Neural crest cell (in vitro differentiated cells): Measurements from ENCODE around the gene NOL4L. TPM values are rescaled to one million over a fixed set of nuclear protein-coding genes. Genes with fewer than 3 reads are reported as not detected.

Experiments used
- DNase-seq: peaks from one replicate; pipeline ENCODE4 v3.0.0; 2021; ENCODE audit warnings: low read depth, mixed read lengths, low spot score
- H3K27ac Mint-ChIP-seq: one replicate; pipeline ENCODE4 v1.8.0; 2021; ENCODE audit warnings: mild to moderate bottlenecking, mixed read lengths; ENCODE audit not compliant: unreplicated experiment
- H3K27me3 Mint-ChIP-seq: 2 replicates; pipeline ENCODE4 v1.8.0; 2021; ENCODE audit warnings: low read depth, mild to moderate bottlenecking, mixed read lengths
- H3K36me3 Mint-ChIP-seq: 2 replicates; pipeline ENCODE4 v1.8.0; 2021; ENCODE audit warnings: low read depth, mild to moderate bottlenecking, mixed read lengths
- H3K4me1 Mint-ChIP-seq: 2 replicates; pipeline ENCODE4 v1.8.0; 2021; ENCODE audit warnings: mixed read lengths
- H3K4me3 Mint-ChIP-seq: one replicate; pipeline ENCODE4 v1.8.0; 2021; ENCODE audit warnings: mild to moderate bottlenecking, mixed read lengths
- H3K9me3 Mint-ChIP-seq: 2 replicates; pipeline ENCODE4 v1.8.0; 2021; ENCODE audit warnings: mixed read lengths
- total RNA-seq: library from RNA; stranded (reverse); gene quantifications from 2 replicates; pipeline ENCODE4 v1.2.1, GENCODE V29; 2021
- TF ChIP-seq, protein P1 (sequence below): fragments of 200-600 bp; sonication (generic); conservative IDR thresholded peaks from 2 replicates; pipeline ENCODE4 v1.5.0; 2021; ENCODE audit warnings: antibody characterized with exemption, mild to moderate bottlenecking

The NOL4L gene
- total RNA-seq, 1 donor from 2014 or later, result 52.3 TPM

DNA sequence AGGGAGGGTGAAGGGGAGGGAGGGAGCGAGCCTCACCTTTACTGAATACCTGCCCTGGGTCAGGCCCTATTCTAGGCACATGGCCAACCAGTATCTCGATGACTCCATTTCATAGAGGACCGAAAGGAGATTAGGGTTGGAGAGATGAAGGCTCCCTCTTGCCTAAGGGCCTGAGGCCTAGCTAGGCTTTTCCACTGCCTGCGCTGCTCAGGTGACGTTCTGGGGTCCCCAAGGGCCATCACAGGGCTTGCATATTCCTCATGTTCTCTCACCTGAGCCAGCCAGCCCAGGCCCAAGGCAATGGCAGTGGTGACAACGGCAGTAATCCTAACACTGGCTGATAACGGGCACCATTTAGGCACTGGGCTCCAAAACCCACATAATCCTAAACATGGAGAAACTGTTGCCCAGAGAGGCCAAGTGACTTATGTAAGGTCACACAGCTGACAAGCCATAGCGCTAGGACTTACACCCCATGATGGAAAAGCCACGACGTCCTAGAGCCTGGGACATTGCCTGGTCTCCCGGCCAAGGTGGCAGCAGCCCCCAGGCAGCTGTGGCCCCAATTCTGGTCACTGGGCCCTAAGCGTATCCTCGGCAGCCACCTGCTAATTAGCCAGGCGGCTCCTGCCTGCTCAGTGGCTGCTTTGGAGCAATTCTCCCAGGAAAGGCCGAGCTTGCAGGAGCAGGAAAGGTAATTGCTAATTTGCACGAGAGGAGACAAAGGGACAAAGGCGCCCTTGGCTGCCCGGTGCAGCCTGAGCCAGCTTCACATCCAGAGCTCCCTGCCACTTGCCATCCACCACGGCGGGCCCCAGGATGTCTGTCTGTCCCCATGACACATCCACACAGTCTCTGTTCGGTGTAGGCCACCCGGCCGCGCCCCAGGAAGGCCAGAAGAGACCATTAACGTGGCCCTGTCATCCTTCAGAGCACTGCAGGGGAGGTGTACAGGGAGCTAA lies 21.5 kb downstream of the NOL4L start:
- Mint-ChIP-seq H3K27me3 (no peaks in the 10 kb centered on the region), H3K9me3 (no peaks in the 10 kb centered on the region), H3K4me3 (no peak overlapping the region), H3K27ac (no peak overlapping the region), H3K4me1 (peaks cover 44% of the 10 kb centered on the region), H3K36me3 (no peaks in the 10 kb centered on the region)
- no peak for DNase-seq
- TF ChIP-seq, protein P1, sequence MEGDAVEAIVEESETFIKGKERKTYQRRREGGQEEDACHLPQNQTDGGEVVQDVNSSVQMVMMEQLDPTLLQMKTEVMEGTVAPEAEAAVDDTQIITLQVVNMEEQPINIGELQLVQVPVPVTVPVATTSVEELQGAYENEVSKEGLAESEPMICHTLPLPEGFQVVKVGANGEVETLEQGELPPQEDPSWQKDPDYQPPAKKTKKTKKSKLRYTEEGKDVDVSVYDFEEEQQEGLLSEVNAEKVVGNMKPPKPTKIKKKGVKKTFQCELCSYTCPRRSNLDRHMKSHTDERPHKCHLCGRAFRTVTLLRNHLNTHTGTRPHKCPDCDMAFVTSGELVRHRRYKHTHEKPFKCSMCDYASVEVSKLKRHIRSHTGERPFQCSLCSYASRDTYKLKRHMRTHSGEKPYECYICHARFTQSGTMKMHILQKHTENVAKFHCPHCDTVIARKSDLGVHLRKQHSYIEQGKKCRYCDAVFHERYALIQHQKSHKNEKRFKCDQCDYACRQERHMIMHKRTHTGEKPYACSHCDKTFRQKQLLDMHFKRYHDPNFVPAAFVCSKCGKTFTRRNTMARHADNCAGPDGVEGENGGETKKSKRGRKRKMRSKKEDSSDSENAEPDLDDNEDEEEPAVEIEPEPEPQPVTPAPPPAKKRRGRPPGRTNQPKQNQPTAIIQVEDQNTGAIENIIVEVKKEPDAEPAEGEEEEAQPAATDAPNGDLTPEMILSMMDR, result no peak

DNA sequence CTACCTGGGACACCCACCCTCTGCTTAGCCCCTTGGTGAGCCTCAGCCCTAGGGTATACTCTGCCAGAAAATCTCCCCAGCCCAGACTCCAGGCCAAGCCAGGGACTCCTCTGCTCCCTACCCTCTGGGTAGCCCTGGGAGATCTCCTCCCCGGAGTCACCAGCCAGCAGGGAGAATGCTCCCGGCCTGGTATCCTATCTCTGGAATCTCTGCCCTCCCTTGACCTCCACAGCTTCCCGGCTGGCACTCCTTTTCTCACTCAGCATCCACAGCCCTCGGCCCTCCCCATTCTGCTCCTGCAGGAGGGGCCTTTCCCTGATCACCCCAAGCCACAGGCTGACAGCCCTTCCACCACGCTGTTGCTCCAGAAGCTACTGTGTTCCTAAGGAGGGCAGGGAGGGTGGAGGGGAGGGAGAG lies 22.6 kb downstream of the NOL4L start:
- H3K4me3 Mint-ChIP-seq, result no peak overlapping the region
- H3K27ac Mint-ChIP-seq, result peak overlapping the region; percentile 24
- H3K9me3 Mint-ChIP-seq, result no peaks in the 10 kb centered on the region
- DNase-seq, result no peak
- H3K4me1 Mint-ChIP-seq, result peaks cover 47% of the 10 kb centered on the region
- TF ChIP-seq, protein P1, result no peak
- H3K27me3 Mint-ChIP-seq, result no peaks in the 10 kb centered on the region
- H3K36me3 Mint-ChIP-seq, result no peaks in the 10 kb centered on the region

DNA sequence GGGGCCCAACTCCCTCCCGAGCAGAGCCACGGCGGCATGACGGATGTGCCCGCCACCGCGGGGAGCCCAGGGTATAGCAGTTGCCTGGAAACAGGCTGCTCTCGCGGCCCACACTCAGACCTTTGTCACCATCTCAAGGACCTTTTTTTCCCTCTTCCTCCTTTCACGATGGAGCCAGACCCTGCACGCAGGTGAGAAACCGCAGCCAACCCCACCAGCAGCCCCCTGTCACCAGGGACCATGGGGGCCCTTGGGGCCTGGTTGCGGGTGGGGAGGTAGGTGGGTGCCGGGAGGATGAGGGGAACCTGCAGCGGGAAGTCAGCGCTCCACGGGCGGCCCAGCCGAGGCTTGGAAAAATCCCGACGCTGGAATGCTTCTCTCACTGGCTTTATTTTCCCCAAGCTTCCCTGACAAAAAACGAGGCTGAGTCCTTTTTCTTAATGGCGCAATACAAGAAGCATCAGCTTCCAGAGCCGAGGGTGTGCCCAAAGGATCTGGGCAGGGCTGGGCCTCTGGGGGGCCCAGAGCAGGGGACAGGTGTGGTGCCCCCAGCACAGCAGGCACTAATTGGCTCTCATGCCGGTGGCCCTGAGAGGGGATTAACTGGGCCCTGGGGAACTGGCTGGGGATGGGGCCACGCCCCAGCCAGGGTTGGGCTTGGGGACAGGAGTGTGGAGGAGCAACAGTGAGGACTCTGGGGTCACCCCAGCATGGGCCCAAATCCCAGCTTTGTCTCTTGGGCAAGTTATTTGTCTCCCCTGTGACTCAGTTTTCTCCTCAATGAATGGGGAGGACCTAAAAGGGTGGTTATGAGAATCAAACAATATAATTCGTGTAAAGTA lies 23.9 kb downstream of the NOL4L start:
- Mint-ChIP-seq H3K36me3 (no peaks in the 10 kb centered on the region), H3K27me3 (no peaks in the 10 kb centered on the region), H3K9me3 (no peaks in the 10 kb centered on the region), H3K27ac (no peak overlapping the region), H3K4me1 (peaks cover 53% of the 10 kb centered on the region), H3K4me3 (no peak overlapping the region)
- no peak for DNase-seq
- TF ChIP-seq, protein P1, result no peak

DNA sequence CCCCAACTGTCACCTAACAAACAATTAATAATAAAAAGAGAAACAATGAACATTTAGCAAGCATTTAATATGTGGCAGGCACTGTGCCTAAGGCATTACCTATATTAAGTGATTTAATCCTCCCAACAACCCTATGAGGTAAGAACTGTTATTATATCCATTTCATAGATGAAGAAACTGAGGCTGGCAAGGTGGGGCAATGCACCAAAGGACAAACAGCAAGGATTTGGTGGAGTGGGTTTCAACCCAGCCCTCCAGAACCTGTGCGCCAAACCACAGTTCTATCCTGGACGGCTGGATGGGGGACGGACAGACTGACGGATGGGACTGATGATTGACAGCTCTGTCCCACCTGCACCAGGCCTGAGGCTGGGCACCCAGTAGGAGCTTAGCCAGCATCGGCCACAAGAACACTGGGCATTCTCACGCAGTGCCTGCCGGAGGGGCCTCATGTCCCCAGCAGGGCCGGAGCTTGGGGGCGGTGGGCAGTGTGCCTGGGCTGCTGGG lies 24.6 kb downstream of the NOL4L start:
- H3K4me1 Mint-ChIP-seq, result peaks cover 51% of the 10 kb centered on the region
- TF ChIP-seq, protein P1, result no peak
- H3K9me3 Mint-ChIP-seq, result no peaks in the 10 kb centered on the region
- no peaks in the 10 kb centered on the region for H3K27me3 Mint-ChIP-seq
- no peak overlapping the region for H3K4me3 Mint-ChIP-seq
- peak overlapping the region; percentile 62 for H3K27ac Mint-ChIP-seq
- H3K36me3 Mint-ChIP-seq, result no peaks in the 10 kb centered on the region
- DNase-seq, result no peak

DNA sequence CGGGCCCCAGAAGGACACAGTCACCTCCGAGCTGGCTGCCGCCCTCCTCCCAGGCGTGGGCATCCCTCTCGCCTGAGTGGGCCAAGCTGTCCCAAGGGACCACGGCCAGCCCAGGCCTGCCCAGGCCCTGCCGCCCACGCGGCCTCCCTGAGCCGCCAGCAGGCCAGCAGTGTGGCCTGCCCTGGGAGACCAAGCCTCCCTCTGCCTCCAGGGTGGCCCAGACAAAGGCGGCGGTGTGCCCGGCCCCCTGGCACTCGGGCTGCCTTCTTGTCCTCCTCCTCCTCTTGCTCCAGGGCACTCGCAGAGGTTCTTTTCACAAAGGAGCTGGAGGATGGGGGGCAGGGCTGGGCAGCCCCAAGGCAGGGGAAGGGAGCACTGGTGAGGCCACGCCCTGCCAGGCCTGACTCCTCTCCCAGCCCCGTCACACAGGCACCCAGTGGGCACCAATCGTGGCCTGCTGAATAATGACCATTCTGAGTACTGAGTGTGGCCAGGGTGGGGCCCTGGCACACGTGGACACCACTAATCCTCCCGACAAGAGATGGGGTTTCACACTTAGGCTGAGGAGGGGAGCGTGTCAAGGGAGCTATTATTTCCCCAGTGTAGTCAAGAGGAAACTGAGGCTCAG lies 25.3 kb downstream of the NOL4L start:
- TF ChIP-seq, protein P1, result no peak
- no peak overlapping the region for H3K4me3 Mint-ChIP-seq
- no peak for DNase-seq

More for the DNA sequence above, 25.3 kb downstream of the NOL4L start:
- peak overlapping the region; percentile 62 for H3K27ac Mint-ChIP-seq
- no peaks in the 10 kb centered on the region for H3K27me3 Mint-ChIP-seq
- no peaks in the 10 kb centered on the region for H3K36me3 Mint-ChIP-seq
- H3K9me3 Mint-ChIP-seq, result no peaks in the 10 kb centered on the region
- peaks cover 47% of the 10 kb centered on the region for H3K4me1 Mint-ChIP-seq
